Endothelial cell of umbilical vein (primary cell): Measurements from ENCODE around the gene MCIDAS. TPM values are rescaled to one million over a fixed set of nuclear protein-coding genes. Genes with fewer than 3 reads are reported as not detected.

ENCODE experiments used
- BruUV-seq: library from RNA; stranded (reverse); fragments of 400-500 nt; replicated peaks from 2 replicates; lab custom pipeline; 2021; lab: Mats Ljungman, UMichigan
- CTCF ChIA-PET: fragments of 300-600, 350-600 bp; sonication (Branson Sonifier 250); formaldehyde crosslinking; loops from one replicate; lab custom pipeline; 2021; ENCODE audit warnings: antibody characterized with exemption, inconsistent platforms; lab: Charles Lee
- POLR2A ChIA-PET: fragments of 300-600, 350-600 bp; sonication (Branson Sonifier 250); formaldehyde crosslinking; loops from one replicate; lab custom pipeline; 2021; ENCODE audit warnings: antibody characterized with exemption, inconsistent platforms; lab: Charles Lee
- DNase-seq: peaks from one replicate; pipeline ENCODE4 v3.0.0-alpha.2; 2011; ENCODE audit warnings: low read depth, low spot score
- FAIRE-seq: peaks from 2 replicates; lab custom pipeline; 2011; peaks lifted over from hg19 to GRCh38; lab: Jason Lieb, UNC
- H2AFZ ChIP-seq: 2 replicates; pipeline ENCODE4 v1.6.0; 2012; ENCODE audit warnings: low read depth, low read length, control low read depth, inconsistent platforms
- H3K27ac ChIP-seq: 2 replicates; pipeline ENCODE4 v1.5.1; 2011; ENCODE audit warnings: low read depth, mild to moderate bottlenecking, control low read depth, low read length, moderate library complexity; ENCODE audit not compliant: insufficient read depth
- H3K27me3 ChIP-seq, 2 experiments: 2 replicates each; pipeline versions ENCODE4 v1.6.0 to v1.6.1; 2011; ENCODE audit warnings: low read length in 2 of 2, mixed read lengths in 1 of 2; ENCODE audit not compliant: control insufficient read depth in 2 of 2, insufficient read depth in 2 of 2
- H3K36me3 ChIP-seq, 2 experiments: 2 replicates in 1 of 2; 3 replicates in 1 of 2; pipeline ENCODE4 v1.5.1; 2011; ENCODE audit warnings: low read length in 2 of 2, mild to moderate bottlenecking in 1 of 2, moderate library complexity in 1 of 2; ENCODE audit not compliant: control insufficient read depth in 2 of 2, insufficient read depth in 2 of 2; ENCODE audit errors: extremely low read depth in 1 of 2
- H3K4me1 ChIP-seq: 3 replicates; pipeline ENCODE4 v1.5.1; 2011; ENCODE audit warnings: mild to moderate bottlenecking, low read length; ENCODE audit not compliant: control insufficient read depth, insufficient read depth; ENCODE audit errors: extremely low read depth
- H3K4me2 ChIP-seq: 2 replicates; pipeline ENCODE4 v1.6.1; 2011; ENCODE audit warnings: low read length, control low read depth, mixed read lengths; ENCODE audit not compliant: insufficient read depth
- H3K4me3 ChIP-seq, 3 experiments: fragments of 200-600 bp in 1 of 3; sonication (generic), shearing (Covaris generic) in 1 of 3; replicated peaks in 1 of 3; 2 replicates each; pipeline ENCODE4 v1.5.1; 2011 to 2016; ENCODE audit warnings: control low read depth in 3 of 3, low read length in 3 of 3, mild to moderate bottlenecking in 2 of 3, inconsistent platforms in 1 of 3, low read depth in 1 of 3, moderate library complexity in 1 of 3; ENCODE audit not compliant: insufficient read depth in 1 of 3
- H3K79me2 ChIP-seq: 2 replicates; pipeline ENCODE4 v1.6.0; 2012; ENCODE audit warnings: low read length, inconsistent platforms; ENCODE audit not compliant: control insufficient read depth, insufficient read depth
- H3K9ac ChIP-seq: replicated peaks from 2 replicates; pipeline ENCODE3; 2011; ENCODE audit warnings: low read length, control low read depth; ENCODE audit not compliant: insufficient read depth; ENCODE audit errors: extremely low read depth
- H3K9me1 ChIP-seq: replicated peaks from 3 replicates; pipeline ENCODE4 v1.6.0; 2011; ENCODE audit warnings: mild to moderate bottlenecking, low read length; ENCODE audit not compliant: control insufficient read depth, insufficient read depth; ENCODE audit errors: extremely low read depth
- H3K9me3 ChIP-seq: replicated peaks from 2 replicates; pipeline ENCODE4 v1.5.1; 2012; ENCODE audit warnings: low read length, inconsistent platforms; ENCODE audit not compliant: control insufficient read depth, insufficient read depth
- H4K20me1 ChIP-seq: replicated peaks from 2 replicates; pipeline ENCODE3; 2011; ENCODE audit warnings: mild to moderate bottlenecking, low read length; ENCODE audit not compliant: control insufficient read depth, insufficient read depth; ENCODE audit errors: extremely low read depth
- EZH2 ChIP-seq: IDR thresholded peaks from 2 replicates; pipeline ENCODE4 v1.6.1; 2012; ENCODE audit warnings: borderline replicate concordance, low read depth, mild to moderate bottlenecking, moderate library complexity, low read length, inconsistent platforms; ENCODE audit not compliant: severe bottlenecking
- FOS ChIP-seq: IDR thresholded peaks from 2 replicates; pipeline ENCODE4 v1.6.1; 2011; ENCODE audit warnings: mild to moderate bottlenecking, low read length, moderate library complexity, borderline replicate concordance; ENCODE audit not compliant: insufficient read depth
- GATA2 ChIP-seq: IDR thresholded peaks from 2 replicates; pipeline ENCODE4 v1.7.0; 2011; ENCODE audit warnings: low read depth, mild to moderate bottlenecking, moderate library complexity, mixed read lengths, low read length; ENCODE audit not compliant: insufficient read length, insufficient read depth
- JUN ChIP-seq: IDR thresholded peaks from 2 replicates; pipeline ENCODE4 v1.6.1; 2011; ENCODE audit warnings: borderline replicate concordance, low read depth; ENCODE audit not compliant: insufficient read length, insufficient read depth
- MYC ChIP-seq: IDR thresholded peaks from one replicate; pipeline ENCODE4 v1.6.1; 2011; ENCODE audit warnings: mild to moderate bottlenecking, low read depth, low read length
- POLR2A ChIP-seq: IDR thresholded peaks from 2 replicates; pipeline ENCODE4 v1.6.1; 2012; ENCODE audit warnings: low read depth, mild to moderate bottlenecking, control low read depth, low read length
- POLR2AphosphoS5 ChIP-seq: IDR thresholded peaks from 2 replicates; pipeline ENCODE4 v1.6.1; 2012; ENCODE audit warnings: low read depth, mild to moderate bottlenecking, control low read depth, low read length, moderate library complexity; ENCODE audit not compliant: insufficient read depth
- dilution Hi-C: fragments of 300-500 bp; cut with MboI; formaldehyde crosslinking; loops from one replicate; pipeline ENCODE4 v1.15.0; 2019; ENCODE audit warnings: low sequenced_read_pairs; ENCODE audit not compliant: extremely low pct_ligation_motif_present
- intact Hi-C: fragments of 100-400 bp; cut with micrococcal nuclease; formaldehyde crosslinking; loops from one replicate; pipeline ENCODE4 v1.10.0; 2022
- polyA plus RNA-seq, 4 experiments: library from polyadenylated mRNA; depleted of rRNA in 3 of 4; stranded (reverse) in 3 of 4; unstranded in 1 of 4; fragments of >200 nt; gene quantifications; 2 replicates each; pipeline versions ENCODE4 v1.2.1 to v1.2.3, GENCODE V29; 2011 to 2012; ENCODE audit warnings: missing spikeins in 1 of 4
- total RNA-seq: library from RNA; stranded (reverse); gene quantifications from 2 replicates; pipeline ENCODE4 v1.2.3, GENCODE V29; 2021
- TF ChIP-seq, protein P1 (sequence below): IDR thresholded peaks from 2 replicates; pipeline ENCODE4 v1.6.1; 2011; ENCODE audit not compliant: insufficient read depth, insufficient read length
- TF ChIP-seq, protein P2 (sequence below), 2 donors: IDR thresholded peaks; 1 replicate in 1 of 2; 2 replicates in 1 of 2; pipeline ENCODE4 v1.5.1; 2011; ENCODE audit warnings: low read length in 2 of 2, mild to moderate bottlenecking in 2 of 2, moderate library complexity in 2 of 2, control low read depth in 1 of 2, inconsistent platforms in 1 of 2, low read depth in 1 of 2; ENCODE audit not compliant: insufficient read depth in 1 of 2; ENCODE audit errors: extremely low read depth in 1 of 2

Gene MCIDAS
- total and polyA plus RNA-seq, 2 donors (not counting 3 experiments of a cell fraction or from before 2014, with no cell fraction given): not detected

DNA sequence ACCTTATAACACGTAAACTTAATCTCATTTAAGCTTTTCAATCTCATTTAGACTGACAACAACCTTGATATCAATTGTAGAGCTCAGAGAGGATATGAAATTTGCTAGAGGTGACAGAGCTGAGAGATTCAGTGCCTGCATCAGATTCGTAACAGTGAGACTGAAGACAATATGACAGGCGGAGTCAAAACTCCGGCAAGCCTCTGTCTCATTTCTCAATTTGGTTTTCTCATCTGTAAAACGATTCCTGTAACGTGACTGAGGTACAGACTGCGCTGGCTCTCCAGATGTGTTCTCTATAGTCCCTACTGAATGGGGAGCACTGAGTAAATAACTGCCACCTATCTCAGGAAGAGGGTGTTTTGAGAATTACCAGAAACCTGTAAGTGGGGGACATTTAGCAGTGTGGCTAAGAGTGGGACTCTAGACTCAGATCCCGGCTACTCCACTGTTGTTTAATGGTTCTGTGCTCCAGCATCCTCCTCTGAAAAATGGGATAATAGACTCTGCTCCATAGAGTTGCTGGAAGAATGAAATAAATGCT is 3.0 kb upstream of the MCIDAS start:
- dilution Hi-C loops: loop anchor here (10.0 kb wide), 1 partner anchor 65 kb away; the partner anchor contains the start of gene GPX8

More for the DNA sequence above, 3.0 kb upstream of the MCIDAS start:
- Histone ChIP-seq H2AFZ (no peak overlapping the region), H3K9me3 (no peaks in the 10 kb centered on the region), H3K27me3 (peaks cover 64 to 74% of the 10 kb centered on the region in 2 experiments), H3K9ac (no peak overlapping the region), H3K4me3 (no peak overlapping the region), H3K9me1 (no peaks in the 10 kb centered on the region), H4K20me1 (no peaks in the 10 kb centered on the region), H3K79me2 (no peaks in the 10 kb centered on the region), H3K4me1 (peaks cover 29% of the 10 kb centered on the region), H3K27ac (no peak overlapping the region), H3K4me2 (no peak overlapping the region), H3K36me3 (no peaks in the 10 kb centered on the region)
- POLR2A ChIA-PET: no interaction called here
- TF ChIP-seq POLR2A (no peak), MYC (no peak), EZH2 (no peak), JUN (no peak), FOS (no peak), POLR2AphosphoS5 (no peak), GATA2 (no peak)
- TF ChIP-seq, protein P1, sequence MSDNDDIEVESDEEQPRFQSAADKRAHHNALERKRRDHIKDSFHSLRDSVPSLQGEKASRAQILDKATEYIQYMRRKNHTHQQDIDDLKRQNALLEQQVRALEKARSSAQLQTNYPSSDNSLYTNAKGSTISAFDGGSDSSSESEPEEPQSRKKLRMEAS: no peak
- TF ChIP-seq, protein P2, sequence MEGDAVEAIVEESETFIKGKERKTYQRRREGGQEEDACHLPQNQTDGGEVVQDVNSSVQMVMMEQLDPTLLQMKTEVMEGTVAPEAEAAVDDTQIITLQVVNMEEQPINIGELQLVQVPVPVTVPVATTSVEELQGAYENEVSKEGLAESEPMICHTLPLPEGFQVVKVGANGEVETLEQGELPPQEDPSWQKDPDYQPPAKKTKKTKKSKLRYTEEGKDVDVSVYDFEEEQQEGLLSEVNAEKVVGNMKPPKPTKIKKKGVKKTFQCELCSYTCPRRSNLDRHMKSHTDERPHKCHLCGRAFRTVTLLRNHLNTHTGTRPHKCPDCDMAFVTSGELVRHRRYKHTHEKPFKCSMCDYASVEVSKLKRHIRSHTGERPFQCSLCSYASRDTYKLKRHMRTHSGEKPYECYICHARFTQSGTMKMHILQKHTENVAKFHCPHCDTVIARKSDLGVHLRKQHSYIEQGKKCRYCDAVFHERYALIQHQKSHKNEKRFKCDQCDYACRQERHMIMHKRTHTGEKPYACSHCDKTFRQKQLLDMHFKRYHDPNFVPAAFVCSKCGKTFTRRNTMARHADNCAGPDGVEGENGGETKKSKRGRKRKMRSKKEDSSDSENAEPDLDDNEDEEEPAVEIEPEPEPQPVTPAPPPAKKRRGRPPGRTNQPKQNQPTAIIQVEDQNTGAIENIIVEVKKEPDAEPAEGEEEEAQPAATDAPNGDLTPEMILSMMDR (IDR thresholded peaks at IDR 0.05; ENCODE audit: extremely low read depth in 1 of 2, insufficient read depth in 1 of 2, low read depth in 1 of 2, low read length in 2 of 2): no peak
- FAIRE-seq (no peak), DNase-seq (no peak)
- no TSS peak for BruUV-seq
- CTCF ChIA-PET: interaction anchor here (1.6 kb wide), 1 partner anchor 10 kb away, joined by 4 read pairs; no protein-coding TSS in a partner anchor
- intact Hi-C loops: loop anchor here (5.0 kb wide), 2 partner anchors 77 to 302 kb away; partner anchors contain the start of genes DHX29, MTREX and PLPP1
